CD4-positive, alpha-beta T cell treated with Interleukin-6 at 100 ng/mL for 8 hours (primary cell): ENCODE data around the gene IQCN.

Source experiments
- DNase-seq: peaks from one replicate; pipeline ENCODE4 v3.0.0-alpha.2; 2020; ENCODE audit warnings: mixed read lengths, low spot score

IQCN gene

DNA sequence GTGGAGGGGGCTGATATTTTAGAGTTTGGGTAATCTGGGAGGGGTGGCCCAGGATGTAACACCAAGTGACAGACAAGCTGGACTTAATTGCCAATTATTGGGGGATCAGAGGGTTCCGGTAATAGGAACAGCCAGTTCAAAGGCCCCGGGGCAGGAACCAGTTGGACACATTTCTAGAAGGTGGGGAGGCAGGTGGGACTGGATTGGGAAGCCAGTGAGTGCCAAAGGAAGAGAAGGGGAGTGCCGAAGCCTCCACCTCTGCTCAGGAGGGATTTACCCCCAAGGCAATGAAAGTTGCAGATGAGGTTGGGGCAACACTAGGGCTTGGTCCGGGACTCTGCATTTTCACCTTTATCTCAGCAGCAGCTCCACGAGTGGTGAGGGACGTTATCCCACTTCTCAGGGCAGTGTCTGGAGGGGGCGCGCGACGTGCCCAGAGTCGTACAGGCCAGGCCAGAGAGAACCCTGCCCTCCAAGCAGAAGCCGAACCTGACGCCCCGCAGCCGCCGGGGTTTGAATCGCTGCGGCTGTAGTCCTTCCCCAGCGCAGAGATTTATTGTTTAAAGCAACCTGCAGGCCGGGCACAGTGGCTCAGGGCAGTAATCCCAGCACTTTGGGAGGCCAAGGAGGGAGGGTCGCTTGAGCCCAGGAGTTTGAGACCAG is 12.9 kb upstream of the IQCN start:
- no peak for DNase-seq

DNA sequence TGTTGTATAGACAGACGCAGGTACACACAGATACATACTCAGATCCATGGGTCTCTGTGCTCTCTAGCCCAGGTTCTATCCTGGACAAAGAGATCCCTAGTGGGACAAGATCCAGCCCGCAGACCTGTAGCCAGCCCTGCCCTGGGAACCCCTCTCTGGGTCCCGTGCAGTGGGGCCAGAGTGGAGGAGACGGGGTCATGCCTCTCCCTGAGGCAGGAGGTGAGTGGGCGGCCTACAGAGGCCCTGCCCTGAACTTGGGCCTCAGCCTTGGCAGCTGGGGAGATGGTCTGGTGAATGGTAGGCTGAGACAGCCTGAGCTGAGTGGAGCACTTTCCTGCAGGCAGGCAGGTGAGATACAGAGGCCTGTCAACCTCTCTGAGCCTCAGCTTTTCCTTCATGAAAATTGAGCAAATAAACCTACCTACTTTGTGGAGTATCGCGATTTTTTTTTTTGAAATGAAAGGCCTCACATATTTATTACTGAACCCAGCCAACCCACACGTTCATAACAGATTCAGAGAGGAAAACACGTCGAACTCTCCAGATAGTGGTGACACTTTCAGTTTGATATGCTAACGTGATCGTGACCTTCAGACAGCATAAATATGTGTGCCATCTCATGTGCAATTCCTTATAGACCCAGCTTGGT is 10.6 kb upstream of the IQCN start:
- peak; percentile 14 for DNase-seq

DNA sequence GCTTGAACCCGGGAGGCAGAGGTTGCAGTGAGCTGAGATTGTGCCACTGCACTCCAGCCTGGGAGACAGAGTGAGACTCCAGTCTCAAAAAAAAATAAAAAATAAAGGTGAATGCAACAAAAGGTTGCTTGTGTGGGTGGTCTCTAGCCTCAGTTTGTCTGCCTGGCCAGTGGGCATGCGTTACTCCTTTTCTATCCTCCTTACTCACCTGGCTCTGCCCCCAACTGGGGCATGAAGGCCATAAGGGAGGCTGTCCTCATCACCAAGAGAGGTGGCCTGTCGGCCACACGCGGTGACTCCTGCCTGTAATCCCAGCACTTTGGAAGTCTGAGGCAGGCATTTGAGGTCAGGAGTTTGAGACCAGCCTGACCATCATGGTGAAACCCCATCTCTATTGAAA is 9.1 kb upstream of the IQCN start:
- DNase-seq: no peak

DNA sequence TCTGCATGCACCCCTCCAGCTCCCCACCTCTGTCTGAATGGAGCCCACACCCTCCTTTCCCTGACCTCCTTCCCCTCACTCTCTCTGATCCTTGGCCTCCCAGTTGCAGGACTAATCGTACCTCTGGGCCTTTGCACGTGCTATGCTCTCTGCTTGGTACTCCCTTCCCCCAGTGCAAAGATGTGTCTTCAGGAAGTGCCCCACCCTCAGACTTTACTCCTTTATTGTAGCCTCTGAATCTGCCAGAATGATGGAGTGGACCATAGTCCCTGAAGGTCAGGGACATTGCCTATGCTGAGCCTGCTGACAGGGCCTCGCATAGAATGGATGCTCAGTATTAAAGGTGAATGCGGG is 8.5 kb upstream of the IQCN start:
- DNase-seq: no peak

DNA sequence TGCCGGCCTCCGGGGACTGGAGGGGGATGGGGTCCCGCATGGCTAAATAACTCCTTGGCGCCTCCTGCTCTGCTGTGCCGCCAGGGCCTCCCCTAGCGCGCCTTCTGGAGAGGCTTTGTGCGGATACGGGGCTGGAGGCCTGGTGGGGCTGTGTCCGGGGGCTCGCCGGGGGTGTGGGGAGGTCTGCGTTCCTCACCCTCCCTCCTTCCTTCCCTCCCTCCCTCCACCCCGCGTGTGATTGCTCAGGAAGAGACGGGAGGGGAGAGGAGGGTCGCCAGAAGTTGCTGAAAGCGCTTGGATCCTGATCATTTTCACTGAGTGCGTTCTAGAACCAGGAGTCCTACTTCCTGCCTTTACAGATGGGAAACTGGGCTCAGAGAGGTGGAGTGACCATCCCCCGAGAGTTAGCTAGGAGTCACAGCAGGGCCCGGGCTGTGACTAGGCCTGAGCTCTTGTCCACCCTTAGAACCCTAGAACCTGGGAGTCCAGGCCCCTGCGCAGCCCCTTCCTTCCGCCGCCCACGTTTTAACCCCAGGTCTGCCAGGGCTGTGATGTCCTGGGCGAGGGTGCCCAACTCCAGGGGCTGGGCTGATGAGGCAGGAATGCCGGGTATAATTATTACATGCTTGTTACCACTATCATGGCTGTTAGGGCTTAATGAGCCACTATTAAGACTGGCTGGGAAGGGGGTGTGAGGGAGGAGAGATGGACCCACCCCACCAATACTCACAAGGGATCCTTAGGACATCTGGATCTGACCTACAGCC is 8.0 kb upstream of the IQCN start:
- DNase-seq: no peak

DNA sequence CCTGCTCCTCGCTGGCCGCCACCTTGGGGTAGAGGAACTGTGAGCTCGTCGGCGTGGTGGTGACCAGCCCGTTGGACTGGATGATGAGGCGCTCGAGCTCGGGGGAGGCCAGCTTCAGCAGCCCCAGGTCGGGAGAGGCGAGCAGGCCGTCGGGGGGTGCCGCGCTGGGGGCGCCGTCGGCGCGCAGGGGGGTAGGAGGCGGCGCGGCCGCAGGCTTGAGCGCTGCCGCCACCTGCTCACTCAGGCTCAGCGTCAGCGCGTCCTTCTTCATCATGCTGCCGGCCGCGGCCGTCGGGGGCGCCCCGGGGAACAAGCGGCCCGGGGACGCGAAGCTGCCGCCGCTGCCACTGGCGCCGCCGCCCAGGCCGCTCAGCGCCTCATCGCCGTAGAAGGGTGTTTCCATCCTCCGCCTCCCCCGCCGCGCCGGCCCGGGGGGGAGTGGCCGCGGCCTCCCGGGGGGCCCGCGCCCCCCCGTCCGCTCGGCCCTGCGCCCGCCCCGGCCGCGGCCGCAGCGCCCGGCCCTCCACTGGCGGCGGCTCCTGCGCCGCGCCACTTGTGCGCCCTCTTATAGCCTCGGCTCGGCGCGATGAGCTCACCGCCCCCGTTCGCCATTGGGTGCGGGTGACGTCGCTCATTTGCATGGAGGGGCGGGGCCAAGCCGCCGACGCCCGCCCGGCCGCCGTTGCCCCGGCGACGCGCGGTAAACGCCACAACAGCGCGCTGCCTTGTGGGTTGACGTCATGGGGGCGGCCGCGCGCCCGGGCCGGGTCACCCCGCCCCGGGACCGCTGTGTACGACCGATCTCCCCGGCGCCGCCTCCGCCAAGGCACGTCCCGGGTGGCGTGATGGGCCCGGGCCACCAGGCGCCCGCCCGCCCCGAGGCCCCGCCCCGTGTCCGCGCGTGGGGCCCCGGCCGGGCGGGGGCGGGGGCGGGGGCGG is 7.1 kb upstream of the IQCN start, which contains the start of gene JUND:
Gene JUND (minus strand): TSS at position 541 of the 939 bp plus-strand sequence. CDS start 138 bp downstream, at position 403.
- DNase-seq: peak; percentile 96

DNA sequence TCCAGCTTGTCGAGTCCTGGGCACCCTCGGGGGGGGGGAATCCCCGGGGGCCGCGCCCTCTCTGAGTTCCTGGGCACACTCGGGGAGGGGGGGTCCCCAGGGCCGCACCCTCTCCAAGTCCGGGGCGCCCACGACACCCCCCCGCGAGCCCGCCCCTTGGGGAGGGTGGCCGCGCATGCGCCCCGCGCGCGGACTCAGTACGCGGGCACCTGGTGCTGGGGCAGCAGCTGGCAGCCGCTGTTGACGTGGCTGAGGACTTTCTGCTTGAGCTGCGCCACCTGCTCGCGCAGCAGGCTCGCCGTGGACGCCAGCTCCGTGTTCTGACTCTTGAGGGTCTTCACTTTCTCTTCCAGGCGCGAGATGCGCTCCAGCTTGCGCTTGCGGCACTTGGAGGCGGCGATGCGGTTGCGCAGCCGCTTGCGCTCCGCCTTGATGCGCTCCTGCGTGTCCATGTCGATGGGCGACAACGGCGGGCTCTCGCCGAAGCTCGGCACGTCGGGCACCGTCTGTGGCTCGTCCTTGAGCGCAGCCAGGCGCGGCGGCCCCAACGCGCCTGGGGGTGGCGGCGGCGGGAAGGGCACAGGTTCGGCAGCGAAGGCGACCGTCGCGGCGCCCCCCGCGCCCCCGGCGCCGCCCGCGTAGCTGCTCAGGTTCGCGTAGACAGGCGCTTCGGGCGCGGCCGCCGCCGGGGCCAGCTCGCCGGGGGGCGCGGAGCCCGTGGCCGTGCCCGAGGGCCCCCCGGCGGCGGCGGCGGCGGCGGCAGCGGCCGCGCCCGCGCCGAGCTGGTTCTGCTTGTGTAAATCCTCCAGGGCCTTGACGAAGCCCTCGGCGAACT is 6.2 kb upstream of the IQCN start:
- DNase-seq: peak; percentile 88

DNA sequence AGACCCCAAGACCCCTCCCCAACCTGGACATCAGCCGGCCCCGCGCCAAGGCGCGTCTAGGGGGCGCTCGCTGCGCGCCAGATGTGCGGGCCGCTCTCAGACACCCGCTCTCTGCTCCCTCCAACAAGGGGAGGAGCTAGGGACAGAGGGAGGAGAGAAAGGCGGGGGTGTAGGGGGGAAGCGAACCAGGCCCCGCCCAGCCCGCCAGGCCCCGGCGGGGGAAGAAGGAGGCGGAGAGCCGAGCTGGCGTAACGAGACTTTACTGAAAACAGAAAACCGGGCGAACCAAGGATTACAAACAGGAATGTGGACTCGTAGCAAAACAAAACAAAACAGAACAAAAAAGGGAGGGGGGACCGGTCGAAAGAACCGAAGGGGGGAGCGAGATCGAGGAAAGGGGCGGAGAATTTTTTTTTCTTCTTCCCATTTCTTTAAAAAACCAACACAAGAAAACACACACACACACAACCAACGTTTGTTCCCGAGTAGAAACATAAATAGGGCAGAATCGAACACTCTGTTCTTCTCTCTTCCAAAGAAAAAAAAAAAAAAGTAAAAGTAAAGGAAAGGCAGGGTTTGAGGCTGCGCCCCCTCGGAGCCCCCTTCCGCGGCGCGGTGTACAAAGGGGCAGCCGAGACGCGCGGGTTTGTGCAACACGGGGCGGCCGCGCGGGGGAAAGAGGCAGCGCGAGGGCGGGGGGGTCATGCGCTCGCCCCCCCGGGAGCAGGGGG is 5.4 kb upstream of the IQCN start:
- DNase-seq: peak; percentile 95

DNA sequence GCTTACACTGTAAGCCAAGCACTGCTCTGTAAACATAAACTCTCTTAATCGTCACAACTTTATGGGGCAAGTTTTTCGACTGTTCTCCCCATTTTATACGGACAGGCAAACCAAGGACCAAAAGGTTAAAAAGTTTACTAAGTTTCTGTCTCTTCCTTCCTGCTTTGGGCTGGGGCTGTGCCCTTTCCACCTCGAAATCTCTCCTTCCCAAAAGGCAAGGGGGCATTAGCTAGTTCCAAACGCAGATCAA is 4.9 kb upstream of the IQCN start:
- DNase-seq: no peak

DNA sequence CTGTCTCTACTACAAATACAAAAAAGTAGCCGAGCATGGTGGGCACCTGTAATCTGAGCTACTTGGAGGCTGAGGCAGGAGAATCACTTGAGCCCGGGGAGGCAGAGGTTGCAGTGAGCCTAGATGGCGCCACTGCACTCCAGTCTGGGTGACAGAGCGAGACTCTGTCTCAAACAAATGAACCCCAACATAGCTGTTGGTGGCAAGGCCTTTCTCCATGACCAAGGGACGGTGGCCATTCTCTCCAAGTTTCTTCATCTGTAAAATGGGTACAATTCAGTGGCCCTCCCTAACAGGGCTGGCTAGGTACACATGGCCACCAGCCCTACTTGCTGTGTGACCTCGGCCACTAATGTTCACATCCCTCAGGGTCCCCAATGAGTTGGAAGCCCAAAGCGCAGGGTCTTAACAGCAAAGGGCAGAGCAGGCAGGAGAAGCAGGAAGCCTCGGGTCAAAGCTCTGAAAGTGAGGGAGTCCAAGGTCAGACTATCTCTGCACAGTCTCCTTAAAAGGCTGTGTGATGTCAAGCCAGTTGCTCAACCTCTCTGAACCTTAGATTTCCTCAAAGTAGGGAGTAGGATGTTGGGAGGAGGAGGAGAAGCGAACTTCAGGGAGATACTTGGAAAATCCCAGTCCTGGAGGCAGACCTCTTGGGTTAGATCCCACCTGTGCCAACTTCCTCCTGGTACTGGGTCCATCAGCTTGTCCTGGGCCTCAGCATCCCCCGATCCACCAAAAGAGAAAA is 4.4 kb upstream of the IQCN start:
- DNase-seq: peak; percentile 19

DNA sequence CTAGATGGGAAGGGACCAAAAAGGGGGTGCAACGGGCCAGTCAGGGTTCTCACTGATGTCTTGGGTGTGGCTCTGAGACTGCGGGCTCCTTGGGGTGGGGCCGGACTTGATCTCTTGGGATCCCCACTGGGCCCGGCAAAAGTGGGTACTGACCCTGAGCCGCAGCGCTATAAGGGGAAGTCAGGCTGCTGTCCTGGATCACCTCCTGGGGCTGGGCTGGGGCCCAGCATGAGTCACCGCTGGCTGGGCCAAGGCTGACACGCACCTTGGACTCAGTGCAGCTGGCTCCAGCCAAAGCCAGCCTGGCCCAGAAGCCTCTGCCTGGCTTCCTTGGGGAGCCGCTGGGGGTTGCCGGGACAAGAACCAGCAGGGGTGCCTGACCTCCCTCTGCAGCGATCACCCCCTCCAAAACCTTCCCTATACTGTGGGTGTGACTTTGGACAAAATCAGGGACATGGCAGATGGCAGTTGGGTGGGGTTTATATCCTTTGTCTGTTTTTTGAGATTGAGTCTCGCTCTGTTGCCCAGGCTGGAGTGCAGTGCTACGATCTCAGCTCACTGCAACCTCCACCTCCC is 617 bp upstream of the IQCN start:
- no peak for DNase-seq

DNA sequence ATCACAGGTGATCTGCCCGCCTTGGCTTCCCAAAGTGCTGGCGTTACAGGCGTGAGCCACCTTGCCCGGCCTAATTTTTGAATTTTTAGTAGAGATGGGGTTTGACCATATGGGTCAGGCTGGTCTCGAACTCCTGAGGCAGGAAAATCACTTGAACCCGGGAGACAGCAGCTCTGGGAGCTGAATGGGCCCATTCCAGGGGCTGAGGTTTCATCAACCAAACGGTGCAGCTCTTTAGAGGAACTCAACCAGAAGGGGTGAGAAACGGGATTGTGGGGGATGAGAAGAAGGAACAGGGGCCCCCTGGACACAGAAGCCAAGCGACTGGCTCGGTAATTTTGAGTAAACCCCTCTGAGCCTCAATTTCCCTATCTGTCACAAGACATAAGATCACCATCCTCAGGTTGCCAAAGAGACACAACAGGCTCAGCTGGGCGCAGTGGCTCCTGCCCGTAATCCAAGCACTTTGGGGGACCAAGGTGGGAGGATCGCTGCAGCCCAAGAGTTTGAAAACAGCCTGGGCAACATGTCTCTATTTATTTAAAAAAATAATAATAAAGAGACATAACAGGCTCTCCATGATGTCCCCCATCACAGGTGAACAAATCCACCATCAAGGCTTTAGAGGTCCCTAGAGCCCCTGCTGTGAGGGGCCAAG is 562 bp downstream of the IQCN start:
- no peak for DNase-seq

DNA sequence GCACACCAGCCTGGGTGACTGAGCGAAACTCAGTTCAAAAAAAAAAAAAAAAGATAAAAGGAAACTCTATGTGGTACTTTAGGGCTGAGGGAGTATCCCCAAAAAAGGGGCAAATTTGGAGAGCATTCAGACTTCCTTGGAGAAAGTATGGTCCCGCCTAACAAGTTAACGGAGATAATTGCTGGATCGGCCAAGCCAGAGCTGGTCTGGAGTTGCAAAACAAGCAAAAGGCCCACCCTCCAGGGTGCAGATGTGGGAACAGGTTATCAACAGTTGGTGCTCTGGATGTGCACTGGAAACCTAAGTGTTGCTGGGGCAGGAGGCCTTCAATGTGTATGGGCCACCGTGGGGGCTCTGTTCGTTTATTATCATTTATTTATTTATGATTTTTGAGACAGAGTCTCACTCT is 2.8 kb downstream of the IQCN start:
- no peak for DNase-seq

DNA sequence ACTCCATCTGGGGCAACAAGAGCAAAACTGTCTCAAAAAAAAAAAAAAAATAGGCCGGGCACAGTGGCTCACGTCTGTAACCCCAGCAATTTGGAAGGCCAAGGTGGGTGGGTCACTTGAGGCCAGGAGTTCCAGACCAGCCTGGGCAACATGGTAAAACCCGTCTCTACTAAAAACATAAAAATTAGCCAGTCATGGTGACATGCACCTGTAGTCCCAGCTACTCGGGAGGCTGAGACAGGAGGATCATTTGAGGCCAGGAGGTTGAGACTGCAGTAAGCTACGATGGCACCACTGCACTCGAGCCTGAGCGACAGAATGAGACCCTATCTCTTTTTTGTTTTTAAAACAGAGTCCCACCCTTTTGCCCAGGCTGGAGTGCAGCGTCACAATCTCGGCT is 3.9 kb downstream of the IQCN start:
- DNase-seq: no peak

DNA sequence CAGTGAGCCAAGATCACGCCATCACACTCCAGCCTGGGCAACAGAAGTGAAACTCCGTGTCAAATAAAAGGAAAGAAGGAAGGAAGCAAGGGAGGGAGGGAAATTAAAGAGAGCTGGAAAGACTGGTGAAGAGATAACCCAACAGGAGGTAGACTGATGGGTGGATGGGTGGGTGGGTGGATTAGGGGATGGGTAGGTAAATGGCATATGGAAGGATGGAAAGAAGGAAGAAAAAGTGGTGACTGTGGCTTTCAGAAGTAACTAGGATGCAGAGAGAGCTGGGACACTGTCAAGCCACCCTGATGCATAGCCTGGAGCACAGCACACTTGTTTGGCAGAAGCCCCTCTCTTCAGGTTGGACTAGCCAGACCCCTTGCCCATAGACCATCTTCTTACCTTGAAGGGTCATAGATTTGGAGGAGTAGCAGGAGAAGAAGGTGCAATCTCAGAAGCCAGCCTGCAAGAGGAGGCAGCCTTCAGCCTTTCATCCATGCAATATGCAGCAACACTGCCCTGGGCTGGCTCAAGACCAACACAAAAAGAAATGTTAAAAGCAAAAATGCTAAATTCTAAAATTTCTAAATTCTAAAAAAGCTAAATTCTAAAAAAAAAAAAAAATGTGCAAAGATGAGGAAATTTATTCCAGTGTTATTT is 5.1 kb downstream of the IQCN start:
- DNase-seq: no peak

DNA sequence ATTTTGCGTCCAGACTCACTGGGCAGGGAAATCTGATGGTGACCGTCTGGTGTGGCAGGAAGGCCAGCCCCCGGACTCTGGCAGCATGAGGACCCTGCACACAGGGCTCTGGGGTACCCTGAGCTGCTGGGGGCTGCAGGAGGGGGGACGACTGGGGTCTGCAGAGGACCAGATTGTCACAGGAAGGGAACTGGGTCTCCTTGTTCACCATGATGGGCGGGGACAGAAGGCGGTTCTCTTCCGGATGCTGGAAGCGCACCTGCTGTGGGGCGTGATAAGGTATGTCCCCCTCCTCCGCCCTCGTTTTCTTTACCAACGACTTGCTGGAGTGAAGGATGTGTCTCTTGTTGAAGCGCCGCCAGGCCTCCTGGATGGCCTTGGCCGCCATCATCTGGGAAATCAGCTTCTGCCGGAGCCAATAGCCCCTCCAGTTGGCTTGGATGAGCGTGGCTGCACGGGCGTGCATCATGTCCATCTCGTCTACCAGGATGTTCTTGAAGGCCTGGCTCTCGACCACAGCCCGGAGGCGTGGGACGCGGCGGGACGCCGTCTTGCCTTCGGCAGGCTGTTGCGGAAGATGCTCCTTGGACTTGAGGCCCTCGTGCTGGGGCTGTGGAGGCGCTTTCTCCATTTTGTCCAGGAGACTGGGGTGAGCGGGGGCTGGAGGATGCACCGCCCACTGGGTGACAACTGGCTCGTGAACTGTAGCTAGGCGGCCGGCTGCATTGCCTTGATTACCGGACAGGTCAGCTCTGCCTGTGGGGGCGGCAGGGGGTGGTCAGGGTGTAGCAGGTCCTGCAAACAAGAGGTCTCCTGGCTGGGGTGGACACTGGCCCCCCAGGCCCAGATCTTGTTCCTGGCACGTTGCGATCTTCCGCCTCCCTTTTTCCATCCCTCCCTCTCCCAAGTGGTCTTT is 7.2 kb downstream of the IQCN start:
- no peak for DNase-seq

DNA sequence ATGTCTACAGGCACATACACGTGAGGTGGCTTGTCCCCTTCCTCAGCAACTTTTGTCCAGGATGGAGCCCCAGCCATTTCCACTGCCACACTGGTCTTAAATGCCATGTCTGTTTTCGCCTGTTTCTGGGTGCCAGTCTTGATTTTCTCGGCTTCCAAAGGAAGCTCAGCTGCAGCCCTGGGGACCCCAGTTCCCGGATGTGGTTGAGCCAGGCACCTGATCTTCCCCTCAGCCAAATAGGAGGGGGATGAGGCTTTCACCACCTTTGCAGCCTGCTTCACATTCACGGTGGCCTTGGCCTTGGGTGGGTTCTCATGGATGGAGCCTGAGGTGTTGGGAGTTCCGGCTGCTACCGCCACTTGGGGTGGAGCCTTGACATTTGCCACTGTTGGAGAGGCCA is 8.7 kb downstream of the IQCN start:
- DNase-seq: no peak
